Endometrium (tissue), 2 donors: ENCODE measurements around the gene MRPL46.
"Not testable (repeated sequence)": the region's sequence is repeated elsewhere in the genome, so short reads cannot be mapped to it uniquely, and the experiment has no call there.

Experiments
- FAIRE-seq: peaks from 2 replicates; lab custom pipeline; 2012; peaks lifted over from hg19 to GRCh38; lab: Jason Lieb, UNC
- donor health status: control.
- donor health status: control.

Gene MRPL46

DNA sequence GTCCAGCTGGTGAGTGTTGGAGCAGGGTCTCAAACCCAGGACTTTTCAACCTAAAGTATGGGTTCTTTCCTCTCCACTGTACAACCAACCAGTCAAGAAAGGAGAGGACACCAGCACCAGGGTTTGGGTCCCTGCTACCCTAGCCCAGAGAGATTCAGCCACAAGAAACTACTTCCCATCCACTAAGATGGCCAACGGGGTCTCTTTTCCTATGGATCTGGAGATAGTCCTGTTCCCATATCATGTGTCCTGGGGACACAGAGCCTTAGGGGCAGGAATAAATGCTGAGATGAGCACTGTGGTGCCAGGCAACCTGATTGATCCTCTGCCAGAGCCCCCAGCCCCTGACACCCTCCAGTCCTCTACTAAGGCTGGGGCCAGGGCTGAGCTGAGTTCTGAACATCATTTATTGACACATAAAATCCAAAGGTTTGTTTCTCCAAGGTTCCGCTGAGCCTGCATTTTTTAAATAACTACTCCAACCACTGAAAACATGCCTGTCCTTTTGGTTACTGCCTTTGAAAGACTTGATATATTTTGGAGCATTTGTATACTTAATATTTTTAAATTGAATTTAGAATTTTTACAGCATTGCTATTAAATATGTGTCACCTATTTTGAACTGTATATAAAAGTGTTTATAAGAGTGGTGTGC is 26.0 kb downstream of the MRPL46 start:
- no peak for FAIRE-seq

DNA sequence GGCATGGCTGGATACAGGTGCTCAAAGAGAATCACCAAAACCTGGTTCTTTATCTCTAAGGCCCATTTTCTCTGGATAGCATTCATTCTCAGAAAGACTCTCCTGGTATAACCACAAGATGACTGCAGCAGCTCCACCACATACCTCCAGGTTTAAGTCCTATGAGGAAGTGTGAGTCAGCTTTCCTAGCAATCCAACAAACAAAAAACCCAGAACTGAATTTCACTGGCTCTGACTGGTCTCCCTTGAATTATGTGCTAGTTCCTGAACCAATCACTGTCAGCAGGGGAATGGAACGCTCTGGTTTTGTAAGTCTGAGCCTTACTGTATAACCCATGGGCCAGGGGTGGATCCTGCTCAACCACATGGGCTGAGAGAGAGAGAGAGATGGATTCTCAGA is 27.2 kb downstream of the MRPL46 start:
- FAIRE-seq = no peak

DNA sequence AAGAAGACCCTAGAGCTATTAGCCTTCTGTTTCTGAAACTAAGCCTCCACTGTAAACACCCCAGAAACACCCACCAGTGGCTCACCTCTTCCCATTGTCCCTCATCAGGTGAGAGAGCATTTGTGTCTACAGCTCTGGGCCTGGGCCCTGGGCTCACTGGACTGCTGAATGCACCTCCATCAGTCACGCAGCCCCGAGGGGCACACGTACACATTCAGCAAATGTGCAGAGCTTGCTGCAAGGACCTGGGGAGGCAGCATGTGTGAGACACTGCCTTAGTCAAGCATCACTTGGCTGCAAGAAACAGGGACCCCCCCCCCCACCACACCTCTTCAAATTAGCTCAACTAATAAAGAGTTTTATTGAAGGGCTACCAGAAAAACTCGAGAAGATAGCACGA is 29.0 kb downstream of the MRPL46 start:
- no peak for FAIRE-seq

DNA sequence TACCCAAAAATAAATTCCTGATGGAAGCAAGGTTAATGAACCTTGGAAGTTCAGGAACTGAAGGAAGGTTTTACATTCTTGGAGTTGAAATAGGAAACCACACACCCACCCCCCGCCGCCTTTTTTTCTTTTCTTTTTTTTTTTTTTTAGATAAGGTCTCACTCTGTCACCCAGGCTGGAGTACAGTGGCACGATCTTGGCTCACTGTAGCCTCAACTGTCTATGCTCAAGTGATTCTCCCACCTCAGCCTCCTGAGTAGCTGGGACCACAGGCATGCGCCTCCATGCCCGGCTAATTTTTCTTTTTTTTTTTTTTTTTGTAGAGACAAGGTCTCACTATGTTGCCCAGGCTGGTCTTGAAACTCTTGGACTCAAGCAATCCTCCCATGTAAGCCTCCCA is 33.1 kb downstream of the MRPL46 start:
- FAIRE-seq = not testable (repeated sequence)

DNA sequence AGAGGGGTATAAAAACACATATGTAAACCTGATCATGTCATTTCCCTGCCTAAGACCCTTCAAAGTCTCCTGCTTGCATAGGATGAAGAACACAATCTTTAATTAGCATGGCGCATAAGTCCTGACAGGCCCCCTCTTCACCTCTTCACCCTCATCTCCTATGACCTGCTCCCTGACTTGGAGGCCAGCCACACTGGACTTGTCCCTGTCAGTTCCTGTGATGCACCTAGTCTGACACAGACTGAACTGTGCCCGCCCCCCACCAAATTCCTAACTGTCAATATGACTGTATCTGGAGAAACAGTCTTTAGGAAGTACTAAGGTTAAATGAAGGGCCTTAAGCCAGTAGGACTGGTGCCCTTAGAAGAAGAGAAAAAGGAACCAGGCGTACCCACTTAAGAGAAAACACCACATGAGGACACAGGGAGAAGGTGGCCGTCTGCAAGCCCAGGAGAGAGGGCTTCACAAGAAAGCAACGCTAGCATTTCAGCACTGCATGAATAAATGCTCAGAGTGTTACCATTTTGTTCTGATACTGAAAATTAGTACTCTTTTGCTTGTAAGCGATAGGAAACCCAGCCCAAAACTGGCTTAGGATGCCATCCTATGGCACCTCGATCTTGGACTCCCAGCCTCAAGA is 34.0 kb downstream of the MRPL46 start:
- no peak for FAIRE-seq

DNA sequence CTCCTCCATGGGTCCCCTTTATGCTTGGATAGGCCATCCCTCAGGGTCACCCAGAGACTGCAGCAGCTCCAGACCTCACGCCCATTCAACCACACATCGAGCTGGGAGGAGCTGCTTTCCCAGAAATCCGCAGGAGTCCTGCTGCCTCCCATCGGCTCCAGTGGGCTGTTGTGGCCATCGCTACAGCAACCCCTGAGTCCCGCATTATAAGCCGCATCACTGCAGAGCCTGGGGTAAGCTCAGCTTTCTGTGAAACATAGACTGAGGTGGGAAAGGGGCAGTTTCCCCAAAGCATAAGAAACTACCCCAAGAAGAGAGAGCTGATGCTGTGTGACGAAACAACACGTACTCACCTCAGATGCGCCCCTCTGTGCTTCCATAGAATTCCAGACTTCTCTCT is 35.7 kb downstream of the MRPL46 start:
- FAIRE-seq = no peak

DNA sequence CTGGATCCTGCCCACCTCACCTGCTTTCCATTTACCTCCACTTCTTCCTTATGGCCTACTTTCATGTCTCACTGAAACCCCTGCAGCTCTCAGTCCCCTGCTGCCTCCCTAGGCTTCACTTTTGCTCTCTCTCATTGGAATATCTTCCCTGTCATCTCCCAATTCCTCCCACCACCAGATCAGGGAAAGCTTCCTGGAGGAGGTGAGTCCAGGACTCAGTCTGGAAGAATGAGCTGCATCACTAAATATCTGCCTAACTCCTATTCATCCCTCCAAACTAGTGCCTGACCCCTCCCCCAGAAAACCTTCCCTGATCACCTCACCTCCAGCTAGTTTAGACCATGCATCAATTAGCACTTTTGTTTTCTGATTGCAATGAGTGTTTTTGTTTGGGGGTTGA is 37.1 kb downstream of the MRPL46 start:
- no peak for FAIRE-seq

DNA sequence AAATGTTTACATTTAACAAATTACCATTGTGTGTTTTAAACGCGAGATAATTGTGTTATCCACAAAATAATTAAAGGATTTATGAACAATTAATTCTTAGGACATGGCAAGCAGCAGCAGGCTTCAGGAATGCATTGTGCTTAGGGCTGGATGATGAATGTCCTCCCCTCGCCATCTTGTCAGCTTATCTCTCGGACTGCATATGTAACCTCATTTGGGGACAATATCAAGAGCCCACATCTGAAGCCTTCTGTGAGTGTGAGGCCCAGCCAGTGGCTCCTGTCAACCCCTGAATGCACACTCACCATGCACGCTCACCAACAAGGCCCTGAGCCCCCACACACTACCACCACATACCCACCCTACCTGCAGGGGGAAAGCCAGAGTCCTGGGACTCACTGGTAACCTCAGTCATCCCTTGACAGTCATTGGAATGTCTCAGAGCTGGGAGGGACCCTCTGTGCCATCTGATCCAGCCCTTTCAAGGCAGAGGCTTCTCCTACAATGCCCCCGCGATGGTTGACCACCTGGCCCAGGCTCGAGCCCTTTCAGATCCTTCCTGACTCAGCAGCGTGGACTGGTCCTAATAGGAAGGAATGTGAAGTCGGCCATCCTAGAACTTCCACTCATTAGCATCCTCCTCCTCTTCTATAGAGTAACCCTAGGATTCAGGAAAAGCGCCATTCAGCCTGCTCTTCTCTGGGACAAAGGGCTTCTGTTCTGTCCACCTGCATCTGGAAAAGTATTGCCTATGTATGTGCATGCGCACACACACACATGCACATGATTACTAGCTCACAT is 38.2 kb downstream of the MRPL46 start:
- FAIRE-seq = no peak

DNA sequence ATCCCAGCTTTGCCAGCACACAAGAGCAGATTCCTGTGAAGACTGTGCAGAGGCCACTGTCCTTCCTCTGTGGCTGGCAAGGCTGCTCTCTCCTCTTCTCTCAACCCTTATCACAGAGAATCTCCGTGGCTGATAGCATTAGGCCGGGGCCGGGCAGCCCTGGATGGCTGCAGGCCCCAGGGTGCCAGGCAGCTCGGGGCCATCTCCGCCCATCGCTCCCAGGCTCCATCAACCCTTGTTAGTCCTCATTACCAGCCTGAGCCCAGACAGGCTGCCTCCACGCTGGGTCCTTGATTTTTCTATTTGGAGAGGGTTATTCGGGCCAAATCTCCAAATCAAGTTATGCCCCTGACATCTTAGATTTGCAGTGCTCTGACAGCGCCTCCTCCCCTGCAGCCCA is 39.1 kb downstream of the MRPL46 start:
- no peak for FAIRE-seq

DNA sequence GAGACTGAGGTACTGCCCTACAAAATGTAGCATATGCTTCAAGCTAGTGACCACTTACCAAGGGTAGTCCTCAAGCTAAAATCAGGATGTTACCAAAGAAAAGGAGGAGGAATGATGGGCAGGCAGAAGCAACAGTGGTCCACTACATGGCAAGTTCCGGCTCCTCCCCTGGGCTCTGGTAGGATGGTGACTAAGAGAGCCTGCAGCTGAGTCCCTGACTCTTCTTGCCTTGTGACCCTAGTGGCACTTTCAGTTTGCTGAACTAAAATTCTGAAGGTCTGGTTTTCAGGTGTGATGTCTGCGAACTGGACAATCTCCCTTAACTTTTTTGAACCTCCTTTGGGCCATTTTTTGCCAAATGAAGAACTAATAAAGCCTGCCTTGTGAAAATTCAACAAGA is 40.9 kb downstream of the MRPL46 start:
- no peak for FAIRE-seq

DNA sequence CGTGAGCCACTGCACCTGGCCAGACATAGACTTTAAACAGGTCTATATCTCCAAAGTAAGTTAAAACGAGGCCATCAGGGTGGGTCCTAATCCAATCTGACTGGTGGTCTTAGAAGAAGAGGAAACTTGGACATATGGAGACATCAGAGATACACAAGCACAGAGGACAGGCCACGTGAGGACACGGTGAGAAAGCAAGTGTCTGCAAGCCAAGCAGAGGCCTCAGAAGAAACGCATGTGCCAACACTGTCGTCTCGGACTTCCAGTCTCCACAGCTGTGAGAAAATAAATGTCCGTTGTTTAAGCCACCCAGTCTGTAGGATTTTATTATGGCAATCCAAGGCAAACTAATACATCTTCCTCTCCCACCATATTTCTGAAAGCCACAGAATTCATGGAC is 43.9 kb downstream of the MRPL46 start:
- FAIRE-seq = no peak

DNA sequence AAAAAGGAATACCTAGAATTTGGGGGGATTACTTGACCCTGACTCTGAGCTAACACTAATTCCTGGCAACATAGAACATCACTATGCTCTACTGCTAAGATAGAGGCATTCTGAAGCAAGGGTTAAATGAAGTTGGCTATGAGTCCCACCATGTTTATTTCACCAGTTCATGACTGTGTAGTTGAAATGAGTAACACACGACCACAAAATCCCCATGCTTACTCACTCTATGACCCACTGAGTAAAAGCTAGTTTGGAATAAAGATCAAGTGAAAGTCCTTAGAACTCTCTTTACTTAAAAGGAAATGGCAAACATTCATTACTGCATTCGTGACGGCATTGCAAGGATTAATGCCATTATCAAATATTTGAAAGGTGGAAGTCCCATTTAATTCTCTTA is 47.4 kb downstream of the MRPL46 start:
- FAIRE-seq = no peak
